Measurements from ENCODE around the gene SOCS7. TPM values are rescaled to one million over a fixed set of nuclear protein-coding genes. Genes with fewer than 3 reads are reported as not detected.

SOCS7 gene
- total and polyA plus RNA-seq, 8 donors: 5.5 to 24.0 (median 17.5) TPM

- no peak overlapping the region for H3K4me3 ChIP-seq
- intact Hi-C loops (cut with DNase I): no loop called here
- TF ChIP-seq CTCF (IDR thresholded peaks at IDR 0.05): no peak
- H3K36me3 ChIP-seq: no peaks in the 10 kb centered on the region
- 69 to 84% methylated on average over 6 of the region's 6 CpGs for WGBS, 2 donors
- no peaks in the 10 kb centered on the region for H3K9me3 ChIP-seq
- no peaks in the 10 kb centered on the region for H3K4me1 ChIP-seq
- DNase-seq (no peak), ATAC-seq (no peak), FAIRE-seq (no peak)
- peaks cover 0 to 7% (median 0%) of the 10 kb centered on the region in 4 donors for H3K27me3 ChIP-seq
- no peak overlapping the region for H3K27ac ChIP-seq
These were observed 68.9 kb downstream of the SOCS7 start for GRCh38 chr17:38420518-38420917.

GRCh38 chr17:38421171-38421841, 69.7 kb downstream of the SOCS7 start:
- Histone ChIP-seq H3K9me3 (no peaks in the 10 kb centered on the region), H3K27me3 (peaks cover 0 to 7% (median 0%) of the 10 kb centered on the region in 4 donors), H3K27ac (no peak overlapping the region), H3K4me1 (no peaks in the 10 kb centered on the region), H3K36me3 (no peaks in the 10 kb centered on the region), H3K4me3 (no peak overlapping the region)
- 28 to 30% methylated on average over 14 of the region's 14 CpGs for WGBS, 2 donors
- no peak for ATAC-seq
- intact Hi-C loops (cut with DNase I): no loop called here
- FAIRE-seq: no peak
- peak in 1 of 6 donors; percentile 46 for DNase-seq
- no peak for TF ChIP-seq CTCF (IDR thresholded peaks at IDR 0.05)

GRCh38 chr17:38421871-38422827, 70.5 kb downstream of the SOCS7 start:
- Histone ChIP-seq H3K4me1 (no peaks in the 10 kb centered on the region), H3K27me3 (peaks cover 0 to 7% (median 0%) of the 10 kb centered on the region in 4 donors), H3K4me3 (no peak overlapping the region), H3K9me3 (no peaks in the 10 kb centered on the region), H3K36me3 (no peaks in the 10 kb centered on the region), H3K27ac (no peak overlapping the region)
- WGBS, 2 donors: 38 to 47% methylated on average over 17 of the region's 17 CpGs
- intact Hi-C loops (cut with DNase I): no loop called here
- TF ChIP-seq CTCF (IDR thresholded peaks at IDR 0.05): no peak
- DNase-seq (peak in 1 of 6 donors; percentile 36), FAIRE-seq (no peak), ATAC-seq (no peak)

GRCh38 chr17:38424297-38424972, 72.8 kb downstream of the SOCS7 start:
- 58 to 66% methylated on average over 6 of the region's 6 CpGs for WGBS, 2 donors
- no peak overlapping the region for H3K27ac ChIP-seq
- H3K4me3 ChIP-seq: no peak overlapping the region
- peaks cover 0 to 7% (median 0%) of the 10 kb centered on the region in 4 donors for H3K27me3 ChIP-seq
- FAIRE-seq (no peak), ATAC-seq (no peak), DNase-seq (peak in 1 of 6 donors; percentile 39)
- no peak for TF ChIP-seq CTCF (IDR thresholded peaks at IDR 0.05)
- H3K9me3 ChIP-seq: no peaks in the 10 kb centered on the region
- H3K4me1 ChIP-seq: peaks cover 0 to 6% (median 5%) of the 10 kb centered on the region in 3 donors
- H3K36me3 ChIP-seq: no peaks in the 10 kb centered on the region
- intact Hi-C loops (cut with DNase I): no loop called here
